ELR (cell line): ENCODE data around the gene RMND5B.
"Not testable (repeated sequence)": the region's sequence is repeated elsewhere in the genome, so short reads cannot be mapped to it uniquely, and the experiment has no call there.

ENCODE experiments used
- DNase-seq: peaks from one replicate; pipeline ENCODE4 v3.0.0-alpha.2; 2015; ENCODE audit warnings: low read depth

The RMND5B gene

DNA sequence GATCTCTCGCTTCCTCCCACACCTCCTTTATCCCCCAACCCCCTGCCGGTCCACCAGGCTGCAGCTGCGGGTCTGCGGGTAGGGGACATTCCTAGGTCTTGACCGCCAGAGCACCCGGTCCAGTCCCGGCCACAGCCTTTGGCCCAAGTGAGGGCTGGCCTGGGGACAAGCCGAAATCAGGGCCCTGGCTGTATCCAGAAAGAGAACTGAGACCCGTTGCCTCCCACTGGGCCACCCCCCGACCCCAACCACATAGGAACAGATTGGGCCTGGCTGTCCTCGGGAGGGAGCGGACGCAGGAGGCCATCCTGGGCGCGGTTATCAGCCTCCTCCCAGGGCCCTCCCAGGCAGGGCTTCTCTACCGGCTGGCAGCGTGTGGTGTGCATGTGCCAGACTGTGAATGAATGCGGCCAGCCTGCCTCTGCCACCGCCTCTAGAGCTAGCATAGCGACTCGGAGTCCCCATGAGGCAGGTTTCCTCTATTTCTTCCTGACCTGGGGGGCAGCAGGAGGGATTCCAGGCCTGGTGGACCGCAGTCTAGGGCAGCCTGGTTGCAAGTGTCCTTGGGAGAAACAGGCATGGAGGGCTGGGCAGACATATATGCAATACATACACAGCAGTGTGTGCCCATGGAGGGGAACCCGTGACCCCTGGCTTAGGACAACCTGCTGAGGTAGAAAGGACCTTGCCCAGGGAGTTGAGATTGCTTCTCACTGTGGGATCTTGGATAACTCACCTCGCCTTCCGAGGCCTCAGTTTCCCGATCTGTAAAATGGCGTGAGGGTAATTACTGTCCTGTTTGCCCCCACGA lies 16.3 kb upstream of the RMND5B start:
- DNase-seq = no peak

- no peak for DNase-seq
These were observed 15.5 kb upstream of the RMND5B start for GRCh38 chr5:178115136-178115813.

- DNase-seq = no peak
These were observed 15.0 kb upstream of the RMND5B start for GRCh38 chr5:178115814-178116142.

GRCh38 chr5:178116143-178116885 lies 14.5 kb upstream of the RMND5B start:
- DNase-seq = no peak

- no peak for DNase-seq
These were observed 12.7 kb upstream of the RMND5B start for GRCh38 chr5:178117923-178118701.

GRCh38 chr5:178119915-178120606 lies 10.8 kb upstream of the RMND5B start:
- no peak for DNase-seq

- DNase-seq = peak; percentile 59
These were observed 10.0 kb upstream of the RMND5B start for GRCh38 chr5:178120607-178121357.

DNA sequence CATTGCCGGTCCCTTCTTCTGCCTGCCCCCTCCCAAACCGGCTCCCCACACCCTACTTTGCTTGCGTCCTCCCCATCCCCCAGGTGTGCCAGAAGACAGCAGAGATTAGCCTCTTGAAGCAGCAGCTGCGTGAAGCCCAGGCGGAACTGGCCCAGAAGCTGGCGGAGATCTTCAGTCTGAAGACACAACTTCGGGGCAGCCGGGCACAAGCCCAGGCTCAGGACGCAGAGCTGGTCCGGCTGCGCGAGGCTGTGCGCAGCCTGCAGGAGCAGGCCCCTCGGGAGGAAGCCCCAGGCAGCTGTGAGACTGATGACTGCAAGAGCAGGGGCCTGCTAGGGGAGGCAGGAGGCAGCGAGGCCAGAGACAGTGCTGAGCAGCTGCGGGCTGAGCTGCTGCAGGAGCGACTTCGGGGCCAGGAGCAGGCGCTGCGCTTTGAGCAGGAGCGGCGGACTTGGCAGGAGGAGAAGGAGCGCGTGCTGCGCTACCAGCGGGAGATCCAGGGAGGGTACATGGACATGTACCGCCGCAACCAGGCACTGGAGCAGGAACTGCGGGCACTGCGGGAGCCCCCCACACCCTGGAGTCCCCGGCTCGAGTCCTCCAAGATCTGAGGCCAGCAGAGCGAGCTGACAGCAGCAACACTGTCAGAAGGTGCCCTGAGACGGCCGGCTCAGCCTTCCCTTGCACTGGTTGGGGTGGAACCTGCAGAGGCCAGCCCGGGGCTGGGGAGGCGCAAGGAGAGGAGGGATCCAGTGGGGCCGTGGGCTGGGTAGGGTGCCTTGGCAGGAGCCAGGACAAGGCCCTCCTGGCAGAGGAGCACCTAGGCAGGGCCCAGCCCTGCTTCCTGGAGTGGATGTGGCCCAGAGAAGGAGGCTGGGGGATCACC lies 9.2 kb upstream of the RMND5B start:
- no peak for DNase-seq

DNA sequence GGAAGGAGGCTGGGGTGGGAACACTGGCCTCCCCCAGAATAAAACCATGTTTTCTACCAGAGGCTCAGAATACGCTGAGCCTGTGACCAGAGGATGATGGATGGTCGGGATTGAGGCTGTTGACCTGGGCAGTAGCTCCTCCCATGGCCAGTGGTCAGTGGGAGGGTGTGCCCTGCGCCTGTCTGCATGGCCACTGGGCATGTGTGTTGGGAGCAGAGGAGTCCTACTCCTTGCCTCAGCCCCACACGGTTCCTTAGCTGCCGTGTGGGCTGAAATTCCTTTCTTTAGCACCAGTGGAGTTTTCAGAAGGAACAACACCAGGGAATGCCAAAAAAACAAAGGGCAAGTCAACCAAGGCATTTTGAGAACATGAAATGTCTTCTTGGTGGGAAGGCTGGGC lies 8.5 kb upstream of the RMND5B start:
- no peak for DNase-seq

- no peak for DNase-seq
These were observed 7.5 kb upstream of the RMND5B start for GRCh38 chr5:178123094-178123965.

- DNase-seq = no peak
These were observed 6.6 kb upstream of the RMND5B start for GRCh38 chr5:178123966-178124925.

- DNase-seq = no peak
These were observed 5.4 kb upstream of the RMND5B start for GRCh38 chr5:178125253-178125906.

- DNase-seq = no peak
These were observed 4.3 kb upstream of the RMND5B start for GRCh38 chr5:178126556-178126955.

GRCh38 chr5:178127300-178128009 lies 3.4 kb upstream of the RMND5B start:
- not testable (repeated sequence) for DNase-seq

DNA sequence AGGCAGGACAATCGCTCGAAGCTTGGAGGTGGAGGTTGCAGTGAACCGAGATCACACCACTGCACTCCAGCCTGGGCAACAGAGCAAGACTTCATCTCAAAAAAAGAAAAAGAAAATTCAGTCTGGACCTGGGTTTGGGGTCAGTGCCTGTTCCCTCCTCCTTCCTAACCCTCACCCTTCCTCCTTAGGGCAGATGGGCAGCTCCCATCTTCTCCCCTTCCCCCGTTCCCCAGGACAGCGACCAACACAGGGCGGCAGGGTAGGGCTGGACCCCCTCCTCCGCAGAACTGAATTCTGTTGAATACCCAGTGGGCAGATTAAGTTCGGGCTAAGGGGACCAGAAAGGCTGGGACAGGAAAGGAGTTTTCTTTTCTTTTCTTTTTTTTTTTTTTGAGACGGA lies 1.5 kb upstream of the RMND5B start:
- DNase-seq = no peak

DNA sequence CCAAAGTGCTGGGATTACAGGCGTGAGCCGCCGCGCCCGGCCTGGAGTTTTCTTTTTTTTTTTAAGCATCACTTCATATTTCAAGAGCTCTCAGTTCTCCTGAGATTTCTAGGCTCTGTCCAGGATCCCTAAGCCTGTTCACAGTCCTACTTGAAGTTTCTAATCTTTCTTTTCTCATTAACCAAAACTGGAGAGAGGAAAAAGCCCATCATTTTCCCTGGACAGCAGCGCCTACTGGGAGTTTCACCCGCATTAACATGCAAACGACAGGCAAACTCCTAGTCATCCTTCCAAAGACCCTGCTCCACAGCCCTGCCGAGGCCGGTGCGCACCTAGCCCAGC lies 609 bp upstream of the RMND5B start:
- not testable (repeated sequence) for DNase-seq
